ENCODE measurements around the gene MRLN. TPM values are rescaled to one million over a fixed set of nuclear protein-coding genes. Genes with fewer than 3 reads are reported as not detected.

The MRLN gene
- total RNA-seq, 4 donors from 2014 or later = not detected

DNA sequence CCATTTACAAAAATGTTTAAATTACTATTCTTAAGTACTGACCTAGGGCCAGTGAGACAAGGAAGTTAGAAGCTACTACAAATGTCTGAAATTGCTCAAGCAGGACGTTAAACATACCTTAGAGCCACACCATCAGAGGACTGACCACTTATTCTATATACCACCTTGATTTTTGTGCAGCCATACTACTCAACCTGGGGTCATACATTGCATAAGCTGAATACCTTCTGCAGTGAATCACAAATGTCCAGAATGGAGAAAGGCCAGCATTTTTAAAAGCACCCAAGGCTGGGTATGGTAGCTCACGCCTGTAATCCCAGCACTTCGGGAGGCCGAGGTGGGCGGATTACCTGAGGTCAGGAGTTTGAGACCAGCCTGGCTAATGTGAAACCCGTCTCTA lies 21.2 kb upstream of the MRLN start:
- H3K36me3 ChIP-seq = no peaks in the 10 kb centered on the region
- H3K27me3 ChIP-seq = no peaks in the 10 kb centered on the region
- intact Hi-C loops (cut with DNase I) = no loop called here
- TF ChIP-seq, protein P1, sequence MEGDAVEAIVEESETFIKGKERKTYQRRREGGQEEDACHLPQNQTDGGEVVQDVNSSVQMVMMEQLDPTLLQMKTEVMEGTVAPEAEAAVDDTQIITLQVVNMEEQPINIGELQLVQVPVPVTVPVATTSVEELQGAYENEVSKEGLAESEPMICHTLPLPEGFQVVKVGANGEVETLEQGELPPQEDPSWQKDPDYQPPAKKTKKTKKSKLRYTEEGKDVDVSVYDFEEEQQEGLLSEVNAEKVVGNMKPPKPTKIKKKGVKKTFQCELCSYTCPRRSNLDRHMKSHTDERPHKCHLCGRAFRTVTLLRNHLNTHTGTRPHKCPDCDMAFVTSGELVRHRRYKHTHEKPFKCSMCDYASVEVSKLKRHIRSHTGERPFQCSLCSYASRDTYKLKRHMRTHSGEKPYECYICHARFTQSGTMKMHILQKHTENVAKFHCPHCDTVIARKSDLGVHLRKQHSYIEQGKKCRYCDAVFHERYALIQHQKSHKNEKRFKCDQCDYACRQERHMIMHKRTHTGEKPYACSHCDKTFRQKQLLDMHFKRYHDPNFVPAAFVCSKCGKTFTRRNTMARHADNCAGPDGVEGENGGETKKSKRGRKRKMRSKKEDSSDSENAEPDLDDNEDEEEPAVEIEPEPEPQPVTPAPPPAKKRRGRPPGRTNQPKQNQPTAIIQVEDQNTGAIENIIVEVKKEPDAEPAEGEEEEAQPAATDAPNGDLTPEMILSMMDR (IDR thresholded peaks at IDR 0.05) = no peak
- no peak for TF ChIP-seq POLR2A (IDR thresholded peaks at IDR 0.05)
- no peak overlapping the region for H3K27ac ChIP-seq
- H3K9me3 ChIP-seq = no peaks in the 10 kb centered on the region
- no peak overlapping the region for H3K4me3 ChIP-seq
- WGBS, 2 donors = 70 to 86% methylated on average over 1 to 6 of the region's 6 CpGs
- DNase-seq = no peak
- H3K4me1 ChIP-seq = no peaks in the 10 kb centered on the region

DNA sequence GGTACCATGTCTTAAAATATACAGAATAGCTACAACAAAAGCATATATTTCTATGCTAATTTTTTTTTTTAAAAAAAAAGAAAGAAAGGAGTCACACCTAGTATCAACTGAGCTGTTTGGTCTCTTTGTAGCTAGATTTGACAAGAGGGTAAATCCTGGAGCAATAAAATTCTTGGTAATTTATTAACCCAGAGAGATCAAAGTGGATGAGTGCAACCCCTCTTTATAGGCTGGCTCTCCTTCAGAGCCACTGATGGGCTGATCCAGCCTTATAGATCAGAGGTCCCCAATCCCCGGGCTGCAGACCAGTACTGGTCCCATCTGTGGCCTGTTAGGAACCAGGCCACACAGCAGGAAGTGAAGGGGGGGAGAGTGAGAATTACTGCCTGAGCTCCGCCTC lies 19.8 kb upstream of the MRLN start:
- no peak for TF ChIP-seq POLR2A (IDR thresholded peaks at IDR 0.05)
- TF ChIP-seq, protein P1 (IDR thresholded peaks at IDR 0.05) = no peak
- no peak overlapping the region for H3K4me3 ChIP-seq
- no peak overlapping the region for H3K27ac ChIP-seq
- no peaks in the 10 kb centered on the region for H3K36me3 ChIP-seq
- no peak for DNase-seq
- WGBS, 2 donors = 90% methylated on average over 1 of the region's 2 CpGs; no CpG with 5 or more reads in 1 of the 2 donors
- intact Hi-C loops (cut with DNase I) = no loop called here
- no peaks in the 10 kb centered on the region for H3K9me3 ChIP-seq
- H3K27me3 ChIP-seq = no peaks in the 10 kb centered on the region
- H3K4me1 ChIP-seq = no peaks in the 10 kb centered on the region

DNA sequence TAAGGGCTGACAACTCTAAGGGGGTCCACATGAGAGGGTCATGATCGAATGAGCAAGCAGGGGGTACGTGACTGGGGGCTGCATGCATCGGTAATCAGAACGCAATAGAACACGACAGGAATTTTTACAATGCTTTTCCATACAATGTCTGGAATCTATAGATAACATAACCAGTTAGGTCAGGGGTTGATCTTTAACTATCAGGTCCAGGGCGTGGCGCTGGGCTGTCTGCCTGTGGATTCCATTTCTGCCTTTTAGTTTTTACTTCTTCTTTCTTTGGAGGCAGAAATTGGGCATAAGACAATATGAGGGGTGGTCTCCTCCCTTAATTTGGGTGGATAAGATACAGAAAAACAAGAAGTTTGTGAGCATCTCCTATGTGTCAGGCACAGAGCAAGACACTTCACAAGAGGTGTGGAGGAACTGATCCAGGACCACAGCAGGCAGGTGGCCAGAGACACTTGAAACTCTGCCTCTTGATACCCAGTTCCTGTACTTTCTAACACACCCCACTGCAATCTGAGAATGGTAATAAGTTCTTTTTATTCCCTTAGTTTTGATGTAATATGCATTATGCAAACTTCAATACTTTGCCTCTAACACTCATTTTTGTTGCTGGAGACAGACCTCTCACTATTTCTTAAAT lies 18.0 kb upstream of the MRLN start:
- Histone ChIP-seq H3K36me3 (no peaks in the 10 kb centered on the region), H3K4me1 (no peaks in the 10 kb centered on the region), H3K4me3 (no peak overlapping the region), H3K27ac (no peak overlapping the region), H3K9me3 (no peaks in the 10 kb centered on the region), H3K27me3 (no peaks in the 10 kb centered on the region)
- TF ChIP-seq POLR2A (IDR thresholded peaks at IDR 0.05) = no peak
- TF ChIP-seq, protein P1 (IDR thresholded peaks at IDR 0.05) = no peak
- 95% methylated on average over 7 of the region's 7 CpGs for WGBS, 2 donors
- intact Hi-C loops (cut with DNase I) = no loop called here
- DNase-seq = no peak

DNA sequence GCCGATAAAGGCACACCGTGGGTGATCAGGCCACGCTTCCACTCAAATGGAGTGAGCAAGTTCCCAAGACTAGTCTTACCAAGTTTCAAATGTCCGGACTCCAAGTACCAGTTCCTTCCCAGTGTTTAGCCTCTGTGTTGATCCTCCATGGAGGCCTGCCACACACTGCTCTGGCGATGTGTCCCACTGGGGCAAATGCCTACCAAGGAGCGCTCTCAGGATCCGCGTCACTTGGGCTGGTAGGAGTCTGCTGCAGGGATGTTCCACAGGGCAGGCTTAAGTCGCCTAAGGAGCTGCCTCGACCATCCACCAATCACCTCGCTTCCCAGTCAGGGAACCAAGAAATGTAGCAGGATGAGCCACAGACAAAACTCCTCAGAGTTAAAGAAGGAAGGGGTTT lies 17.4 kb upstream of the MRLN start:
- intact Hi-C loops (cut with DNase I) = no loop called here
- no peak for DNase-seq
- Histone ChIP-seq H3K27me3 (no peaks in the 10 kb centered on the region), H3K36me3 (no peaks in the 10 kb centered on the region), H3K4me3 (no peak overlapping the region), H3K27ac (no peak overlapping the region), H3K4me1 (no peaks in the 10 kb centered on the region), H3K9me3 (no peaks in the 10 kb centered on the region)
- 85 to 97% methylated on average over 6 to 10 of the region's 11 CpGs for WGBS, 2 donors
- no peak for TF ChIP-seq POLR2A (IDR thresholded peaks at IDR 0.05)
- TF ChIP-seq, protein P1 (IDR thresholded peaks at IDR 0.05) = no peak

DNA sequence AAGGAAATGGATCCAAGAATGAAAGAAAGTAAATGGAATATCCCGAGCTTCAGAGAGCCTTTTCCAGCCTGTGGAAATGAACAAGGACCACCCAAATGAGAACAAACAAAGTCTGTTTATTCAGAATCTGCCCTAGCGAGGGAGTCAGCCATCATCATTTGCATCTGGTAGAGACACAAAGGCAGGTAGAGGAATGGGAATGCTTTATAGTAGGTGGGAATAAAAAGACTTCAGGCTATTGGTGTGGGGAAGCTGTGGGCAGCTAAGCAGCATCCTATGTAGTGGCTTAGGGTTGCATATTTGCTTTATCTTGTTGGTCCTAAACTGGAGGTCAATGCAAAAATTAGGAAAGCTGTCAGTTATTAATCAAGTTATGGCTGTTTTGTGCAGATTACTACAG lies 9.2 kb upstream of the MRLN start:
- intact Hi-C loops (cut with DNase I) = no loop called here
- no peaks in the 10 kb centered on the region for H3K4me1 ChIP-seq
- WGBS, 2 donors = 22 to 31% methylated on average over 2 of the region's 2 CpGs
- no peak for TF ChIP-seq POLR2A (IDR thresholded peaks at IDR 0.05)
- TF ChIP-seq, protein P1 (IDR thresholded peaks at IDR 0.05) = no peak
- no peaks in the 10 kb centered on the region for H3K36me3 ChIP-seq
- H3K9me3 ChIP-seq = no peaks in the 10 kb centered on the region
- no peak for DNase-seq
- H3K27me3 ChIP-seq = no peaks in the 10 kb centered on the region
- no peak overlapping the region for H3K27ac ChIP-seq
- no peak overlapping the region for H3K4me3 ChIP-seq

All from esophagus squamous epithelium (tissue), 5 donors.